Activated CD4-positive, alpha-beta T cell treated with anti-CD3 and anti-CD28 coated beads for 1 hour (primary cell): ENCODE data around the gene PTPN4.
"Not testable (repeated sequence)": the region's sequence is repeated elsewhere in the genome, so short reads cannot be mapped to it uniquely, and the experiment has no call there.

Experiments
- DNase-seq: peaks from one replicate; pipeline ENCODE4 v3.0.0-alpha.2; 2020

The PTPN4 gene

DNA sequence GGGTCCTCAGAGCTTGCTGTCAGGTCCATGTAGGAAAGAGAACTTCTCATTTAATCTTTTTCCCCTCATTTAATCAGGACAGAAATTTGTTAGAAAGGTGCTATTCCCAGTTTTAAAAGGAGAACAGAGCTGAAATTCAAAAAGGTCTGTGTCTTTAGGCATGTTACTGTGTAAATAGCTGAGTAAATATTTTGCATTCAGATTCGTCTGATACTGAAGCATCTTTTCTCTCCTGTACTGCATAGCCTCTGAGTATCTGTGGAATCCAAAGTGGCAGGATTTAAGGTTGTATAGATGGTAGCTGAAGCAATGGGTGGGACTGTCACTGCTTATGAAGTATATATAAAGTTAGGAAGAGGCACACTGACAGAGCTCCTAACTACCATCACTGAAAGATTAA lies 9.0 kb downstream of the PTPN4 start:
- DNase-seq: no peak

DNA sequence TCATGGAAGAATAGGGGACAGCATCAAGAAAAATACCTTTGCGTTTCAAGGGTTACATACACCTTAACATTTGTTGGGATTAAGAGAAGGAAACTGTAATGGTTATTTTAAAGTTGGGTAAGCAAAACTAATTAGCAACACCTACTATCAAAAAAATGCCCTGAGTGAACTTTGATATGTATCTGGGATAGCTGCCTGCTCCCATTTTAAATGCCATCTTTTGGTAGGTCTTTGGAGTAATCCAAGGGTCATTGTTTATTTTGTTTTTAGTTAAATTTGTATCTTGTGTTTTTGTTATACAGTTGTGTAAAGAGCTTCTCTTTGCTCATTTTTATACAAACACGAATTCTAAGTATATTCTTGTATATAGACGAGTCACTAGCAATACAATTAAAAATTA lies 9.9 kb downstream of the PTPN4 start:
- no peak for DNase-seq

DNA sequence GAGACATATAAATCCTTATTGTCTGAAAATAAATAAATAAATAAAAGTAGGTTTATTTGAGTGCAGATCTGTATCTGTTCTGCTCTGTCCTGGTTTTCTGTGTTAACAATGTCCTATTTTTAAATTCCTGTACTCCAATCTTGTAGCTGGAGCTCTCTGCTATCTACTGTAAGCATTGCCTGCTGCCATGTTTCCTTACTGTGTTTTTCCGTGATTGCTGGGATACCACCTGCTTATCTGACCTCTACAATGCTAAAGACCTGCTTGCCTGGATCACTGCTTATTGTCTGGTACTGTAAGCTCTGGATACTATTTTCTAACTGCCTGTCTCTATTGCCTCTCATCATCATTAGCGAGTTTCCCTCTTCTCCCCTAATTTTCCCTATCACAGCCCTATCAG lies 11.6 kb downstream of the PTPN4 start:
- no peak for DNase-seq

DNA sequence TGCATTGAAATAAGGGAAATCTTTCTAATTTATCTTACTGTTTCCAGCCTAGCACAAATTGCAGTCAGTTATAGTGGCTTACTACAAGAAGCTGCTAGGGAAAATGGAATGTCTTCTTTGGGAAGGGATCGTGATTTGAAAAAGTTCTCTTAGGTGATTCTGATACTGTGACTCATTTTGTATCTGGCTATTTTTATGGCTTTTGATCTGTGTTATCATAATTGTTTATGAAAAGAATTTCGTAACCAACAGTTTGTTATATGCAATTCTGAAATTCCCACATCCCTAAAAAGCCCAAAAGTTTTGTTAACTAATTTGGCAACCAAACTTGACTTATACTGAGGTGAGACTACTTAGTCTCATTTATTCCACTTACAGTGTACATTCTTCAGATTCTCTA lies 12.4 kb downstream of the PTPN4 start:
- no peak for DNase-seq

DNA sequence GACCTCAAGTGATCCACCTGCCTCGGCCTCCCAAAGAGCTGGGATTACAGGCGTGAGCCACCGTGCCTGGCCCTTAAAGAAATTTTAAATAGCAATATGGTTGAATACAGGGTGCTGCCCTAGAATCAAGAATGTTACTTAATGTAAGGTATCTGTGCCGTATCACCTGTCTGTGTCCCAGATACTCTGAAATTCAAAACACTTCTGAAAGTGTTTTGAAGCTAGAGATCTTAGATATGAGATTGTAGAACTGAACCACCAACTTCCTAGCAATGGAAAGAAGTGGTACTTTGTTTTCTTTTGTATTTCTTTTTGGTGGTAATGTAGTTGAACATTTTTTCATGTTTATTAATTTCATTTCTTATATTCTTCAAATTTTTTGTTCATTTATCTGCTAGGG lies 13.0 kb downstream of the PTPN4 start:
- no peak for DNase-seq

DNA sequence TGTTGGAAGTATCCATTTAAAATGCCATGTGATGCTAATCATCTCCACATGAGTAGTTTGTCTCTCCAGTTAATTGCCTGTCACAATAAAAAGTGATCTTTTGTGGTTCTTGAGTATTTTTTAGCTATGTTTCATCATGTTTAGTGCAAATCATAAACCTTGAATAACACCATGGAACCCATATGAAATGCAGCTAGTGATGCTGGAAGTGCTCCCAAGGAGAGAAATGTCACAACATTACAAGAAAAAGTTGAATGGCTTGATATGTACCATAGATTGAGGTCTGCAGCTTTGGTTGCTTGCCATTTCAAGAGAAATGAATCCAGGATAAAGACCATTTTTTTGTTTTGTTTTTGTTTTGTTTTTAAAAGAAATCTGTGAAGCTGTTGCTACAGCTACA lies 14.3 kb downstream of the PTPN4 start:
- DNase-seq: no peak

DNA sequence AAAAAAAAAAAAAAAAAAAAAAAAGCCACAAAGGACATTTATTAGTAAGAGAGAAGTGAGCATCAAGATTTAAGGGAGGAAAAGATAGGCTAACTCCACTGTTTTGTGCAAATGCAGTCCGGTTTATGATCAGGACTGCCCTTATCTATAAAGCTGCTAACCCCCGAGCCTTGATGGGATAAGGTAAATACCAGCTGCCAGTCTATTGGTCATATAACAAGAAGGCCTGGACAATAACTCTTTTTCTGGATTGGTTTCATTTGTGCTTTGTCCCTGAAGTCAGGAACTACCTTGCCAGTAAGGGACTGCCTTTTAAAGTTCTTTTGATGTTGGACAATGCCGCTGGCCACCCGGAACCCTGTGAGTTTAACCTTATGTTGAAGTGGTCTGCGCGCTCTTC lies 15.4 kb downstream of the PTPN4 start:
- DNase-seq: no peak

DNA sequence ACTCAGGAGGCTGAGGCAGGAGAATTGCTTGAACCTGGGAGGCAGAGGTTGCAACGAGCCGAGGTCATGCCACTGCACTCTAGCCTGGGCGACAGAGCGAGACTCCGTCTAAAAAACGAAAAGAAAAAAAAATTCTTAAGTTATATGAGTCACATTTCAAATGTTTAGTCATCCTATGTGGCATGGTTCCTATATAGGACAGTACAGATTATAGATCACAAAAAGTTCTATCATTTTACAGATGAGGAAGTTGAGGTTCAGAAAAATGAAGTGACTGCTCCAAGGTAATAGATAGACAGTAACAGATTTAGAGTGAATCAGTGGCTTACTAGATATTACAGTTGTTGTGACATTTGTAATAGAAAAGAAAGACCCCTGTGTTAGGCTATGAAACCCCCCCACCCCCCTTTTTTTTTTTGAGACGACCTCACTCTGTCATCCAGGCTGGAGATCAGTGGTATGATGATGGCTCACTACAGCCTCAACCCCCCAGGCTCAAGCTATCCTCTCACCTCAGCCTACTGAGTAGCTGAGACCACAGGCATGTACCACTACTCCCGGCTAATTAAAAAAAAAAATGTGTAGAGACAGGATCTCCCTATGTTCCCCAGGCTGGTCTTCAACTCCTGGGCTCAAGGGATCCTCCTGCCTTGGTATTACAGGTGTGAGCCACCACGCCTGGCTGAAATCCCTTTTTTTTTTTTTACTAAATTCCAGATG lies 22.7 kb downstream of the PTPN4 start:
- DNase-seq: no peak

DNA sequence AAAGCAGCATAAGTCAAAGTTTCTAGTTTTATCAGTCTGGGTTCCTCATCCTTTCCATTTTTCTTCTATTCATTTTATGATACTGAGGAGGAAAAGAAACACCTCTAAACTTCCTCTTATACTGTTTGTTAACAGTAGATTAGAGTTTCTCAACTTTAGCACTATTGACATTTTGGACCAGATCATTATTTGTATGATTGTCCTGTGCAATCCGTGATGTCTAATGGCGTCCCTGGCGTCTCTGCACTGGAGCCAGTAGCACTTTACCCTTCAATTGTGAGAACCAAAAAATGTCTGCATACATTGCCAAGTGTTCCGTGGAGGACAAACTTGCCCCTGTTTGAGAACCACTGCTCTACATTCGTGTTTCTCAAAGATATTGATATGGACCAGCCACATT lies 25.2 kb downstream of the PTPN4 start:
- no peak for DNase-seq

DNA sequence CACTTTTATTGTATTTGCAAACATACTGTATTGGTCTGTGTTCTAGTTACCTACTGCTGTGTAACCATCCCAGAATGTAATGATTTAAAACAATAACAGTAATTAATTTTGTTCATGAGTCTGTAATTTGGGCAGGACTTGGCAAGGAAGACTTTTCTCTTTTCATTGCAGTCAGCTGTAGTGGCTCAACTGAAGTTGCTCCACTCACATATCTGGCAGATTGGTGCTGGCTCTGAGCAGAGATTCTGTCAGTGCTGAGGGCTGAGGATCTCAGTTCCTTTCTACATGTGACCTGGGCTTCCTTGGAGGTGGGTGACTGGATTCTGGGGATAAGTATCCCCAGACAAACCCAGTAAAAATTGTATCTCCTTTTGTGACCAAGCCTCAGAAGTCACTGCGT lies 26.6 kb downstream of the PTPN4 start:
- no peak for DNase-seq

DNA sequence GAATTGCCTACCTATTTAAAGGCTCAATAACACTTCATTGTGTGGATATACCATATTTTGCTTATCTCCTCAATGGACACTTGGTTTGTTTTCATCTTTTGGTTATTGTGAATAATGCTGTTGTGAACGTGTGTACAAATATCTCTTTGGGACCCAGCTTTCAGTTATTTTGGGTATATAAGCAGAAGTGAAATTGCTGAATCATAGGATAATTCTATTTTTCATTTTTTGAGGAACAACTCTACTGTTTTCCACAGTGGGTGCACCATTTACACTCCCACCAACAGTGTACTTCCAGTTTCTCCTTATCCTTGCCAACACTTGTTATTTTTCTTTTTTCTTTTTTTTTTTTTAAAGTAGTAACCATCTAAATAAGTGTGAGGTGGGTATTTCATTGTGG lies 29.0 kb downstream of the PTPN4 start:
- DNase-seq: no peak

DNA sequence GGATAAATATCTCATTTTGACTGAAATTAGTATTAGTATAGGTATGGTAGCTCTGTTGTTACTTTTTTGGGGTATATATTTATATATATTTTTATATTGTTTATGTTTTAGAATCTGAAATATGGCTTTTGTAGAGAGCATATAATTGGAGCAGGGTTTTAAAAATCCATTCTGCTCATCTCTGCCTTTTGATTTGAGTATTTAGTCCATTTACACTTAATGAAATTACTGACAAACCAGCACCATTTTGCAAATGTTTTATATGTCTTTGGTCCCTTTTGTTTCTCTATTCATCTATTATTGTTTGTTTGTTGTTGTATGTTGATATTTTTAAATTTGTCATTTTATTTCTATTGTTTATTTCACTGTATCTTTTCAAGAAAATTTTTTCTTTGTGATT lies 30.7 kb downstream of the PTPN4 start:
- DNase-seq: no peak

DNA sequence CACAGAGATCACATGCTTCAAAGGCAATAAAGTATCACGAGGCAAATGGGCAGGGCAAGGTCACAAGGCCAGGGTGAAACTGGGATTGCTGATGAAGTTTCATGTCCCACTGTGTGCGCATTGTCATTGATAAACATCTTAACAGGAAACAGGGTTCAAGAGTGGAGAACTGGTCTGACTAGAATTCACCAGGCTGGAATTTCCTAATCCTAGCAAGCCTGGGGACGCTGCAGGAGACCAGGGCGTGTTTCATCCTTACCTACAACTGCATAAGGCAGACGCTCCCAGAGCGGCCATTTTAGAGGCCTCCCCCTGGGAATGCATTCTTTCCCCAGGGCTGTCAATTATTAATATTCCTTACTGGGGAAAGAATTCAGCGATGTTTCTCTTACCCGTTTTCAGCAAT lies 33.2 kb downstream of the PTPN4 start:
- DNase-seq: no peak

DNA sequence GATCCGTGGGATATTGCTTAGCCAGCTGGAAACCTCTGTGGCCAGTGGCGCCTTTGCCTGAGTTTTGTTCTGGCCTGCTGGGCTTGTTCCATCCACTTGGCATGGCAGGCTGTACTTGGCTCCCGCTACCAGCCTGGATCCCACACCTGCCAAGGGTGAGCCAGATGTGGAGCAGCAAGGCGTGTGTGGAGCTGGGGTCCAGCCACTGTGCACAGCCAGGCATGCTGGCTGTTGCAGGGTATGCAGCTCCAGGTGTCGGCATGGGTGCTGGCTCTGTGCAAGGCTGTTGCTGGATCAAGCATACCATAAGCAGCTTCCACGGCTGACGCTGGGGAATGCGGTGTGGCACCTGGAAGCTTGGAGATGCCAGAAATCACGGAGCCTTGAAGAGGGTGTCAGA lies 34.5 kb downstream of the PTPN4 start:
- no peak for DNase-seq

DNA sequence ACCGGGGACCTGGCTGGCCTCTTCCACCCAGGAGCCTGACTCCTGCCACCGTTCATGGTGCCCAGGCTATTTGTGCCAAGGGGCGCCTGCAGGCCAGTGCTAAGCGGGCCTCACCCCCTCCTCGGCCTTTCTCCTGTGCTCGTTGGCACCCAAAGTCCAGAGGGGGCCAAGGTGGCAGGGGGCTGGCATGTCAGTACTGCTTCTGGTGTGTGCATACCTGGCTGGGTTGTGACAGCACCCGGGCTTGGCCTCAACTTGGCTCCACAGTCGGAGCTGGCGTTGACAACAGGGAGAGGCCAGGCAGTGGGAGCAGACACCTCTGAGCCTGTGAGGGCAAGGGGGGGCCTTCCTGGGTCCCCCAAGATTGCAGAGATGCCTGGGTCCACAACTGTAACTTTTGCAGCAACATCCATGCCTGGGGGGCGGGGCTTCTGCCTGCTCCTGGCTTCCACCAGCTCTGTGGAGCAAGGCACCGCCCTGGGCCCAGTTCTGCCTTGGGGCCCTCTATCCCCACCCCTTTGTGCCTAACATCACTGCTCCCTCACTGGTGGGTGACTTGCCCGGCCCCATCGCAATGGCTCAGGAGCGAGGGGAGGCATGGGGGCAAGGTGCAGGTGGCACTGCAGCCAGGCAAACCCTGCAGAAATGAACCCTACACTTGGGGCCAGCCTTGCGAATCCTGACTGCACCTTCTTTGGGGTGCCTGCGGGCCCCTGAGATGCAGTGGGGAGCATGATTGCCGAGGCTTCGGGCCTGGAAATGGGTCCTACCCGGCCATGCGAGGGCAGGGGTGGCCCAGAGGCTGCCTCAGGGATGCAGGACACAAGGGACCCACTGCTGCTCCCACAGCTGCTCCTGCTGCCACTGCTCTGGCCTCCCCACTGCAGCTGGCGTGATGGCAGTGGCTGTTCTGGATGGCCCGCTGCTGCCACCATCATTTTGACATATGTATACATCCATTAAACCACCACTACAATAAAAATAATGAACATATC lies 35.9 kb downstream of the PTPN4 start:
- DNase-seq: no peak

DNA sequence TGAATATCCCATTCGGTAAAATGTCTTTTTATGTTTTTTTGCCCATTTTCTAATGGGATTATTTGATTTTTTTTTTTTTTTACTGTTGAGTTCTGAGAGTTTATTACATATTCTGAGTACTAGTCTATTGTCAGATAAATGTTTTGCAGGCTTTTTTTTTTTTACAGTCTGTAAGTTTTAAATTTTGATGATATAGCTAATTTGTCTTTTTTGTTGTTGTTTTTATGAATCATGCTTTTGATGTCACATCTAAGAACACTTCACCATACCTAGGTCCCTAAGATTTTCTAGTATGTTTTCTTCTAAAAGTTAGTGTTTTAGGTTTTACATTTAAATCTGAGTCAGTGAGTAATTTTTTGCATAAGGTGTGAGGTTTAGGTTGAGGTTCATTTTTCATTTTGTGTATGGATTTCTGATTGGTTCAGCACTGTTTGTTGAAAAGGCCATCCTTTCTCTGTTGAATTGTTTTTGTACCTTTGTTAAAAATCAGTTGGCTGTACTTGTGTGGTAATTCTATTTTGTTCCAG lies 40.7 kb downstream of the PTPN4 start:
- no peak for DNase-seq

DNA sequence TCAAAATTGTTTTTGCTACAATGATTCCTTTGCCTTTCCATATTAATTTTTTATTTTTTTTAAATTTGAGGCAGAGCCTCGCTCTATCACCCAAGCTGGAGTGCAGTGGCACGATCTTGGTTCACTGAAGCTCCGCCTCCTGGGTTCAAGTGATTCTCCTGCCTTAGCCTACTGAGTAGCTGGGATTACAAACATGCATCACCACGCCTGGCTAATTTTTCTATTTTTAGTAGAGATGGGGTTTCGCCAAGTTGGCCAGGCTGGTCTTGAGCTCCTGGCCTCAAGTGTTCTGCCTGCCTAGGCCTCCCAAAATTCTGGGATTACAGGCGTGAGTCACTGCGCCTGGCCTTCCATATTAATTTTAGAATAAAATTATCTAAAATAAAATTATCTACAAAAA lies 41.3 kb downstream of the PTPN4 start:
- DNase-seq: no peak

DNA sequence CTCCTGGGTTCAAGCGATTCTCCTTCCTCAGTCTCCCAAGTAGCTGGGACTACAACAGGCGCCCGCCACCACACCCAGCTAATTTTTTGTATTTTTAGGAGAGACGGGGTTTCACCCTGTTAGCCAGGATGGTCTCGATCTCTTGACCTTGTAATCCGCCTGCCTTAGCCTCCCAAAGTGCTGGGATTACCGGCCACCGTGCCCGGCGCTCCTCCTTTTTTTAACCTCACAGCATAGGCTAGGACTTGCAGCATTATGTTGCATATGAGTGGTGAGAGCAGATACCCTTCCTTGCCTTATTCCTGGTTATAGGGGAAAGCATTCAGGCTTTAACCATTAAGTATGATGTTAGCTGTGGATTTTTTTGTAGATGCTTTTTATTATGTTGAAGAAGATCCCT lies 42.3 kb downstream of the PTPN4 start:
- DNase-seq: not testable (repeated sequence)

DNA sequence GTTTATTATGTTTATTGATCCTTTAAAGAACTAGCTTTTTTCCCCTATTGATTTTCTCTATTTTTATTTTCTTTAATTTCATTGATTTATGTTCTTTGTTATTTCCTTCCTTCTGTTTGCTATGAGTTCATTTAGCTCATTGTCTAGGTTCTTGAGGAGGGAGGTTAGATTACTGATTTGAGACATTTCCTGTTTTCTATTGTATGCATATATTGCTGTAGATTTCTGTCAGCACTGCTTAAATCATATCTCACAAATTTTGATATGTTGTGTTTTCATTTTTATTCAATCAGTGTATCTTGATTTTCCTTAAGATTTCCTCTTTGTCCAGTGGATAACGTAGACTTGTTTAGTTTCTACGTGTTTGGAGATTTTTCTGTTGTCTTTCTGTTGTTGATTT lies 43.4 kb downstream of the PTPN4 start:
- DNase-seq: no peak

DNA sequence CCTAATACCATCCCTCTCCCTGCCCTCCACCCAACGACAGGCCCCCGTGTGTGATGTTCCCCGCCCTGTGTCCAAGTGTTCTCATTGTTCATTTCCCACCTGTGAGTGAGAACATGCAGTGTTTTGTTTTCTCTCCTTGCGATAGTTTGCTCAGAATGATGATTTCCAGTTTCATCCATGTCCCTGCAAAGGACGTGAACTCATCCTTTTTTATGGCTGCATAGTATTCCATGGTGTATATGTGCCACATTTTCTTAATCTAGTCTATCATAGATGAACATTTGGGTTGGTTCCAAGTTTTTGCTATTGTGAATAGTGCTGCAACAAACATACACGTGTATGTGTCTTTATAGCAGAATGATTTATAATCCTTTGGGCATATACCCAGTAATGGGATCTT lies 44.7 kb downstream of the PTPN4 start:
- DNase-seq: not testable (repeated sequence)

DNA sequence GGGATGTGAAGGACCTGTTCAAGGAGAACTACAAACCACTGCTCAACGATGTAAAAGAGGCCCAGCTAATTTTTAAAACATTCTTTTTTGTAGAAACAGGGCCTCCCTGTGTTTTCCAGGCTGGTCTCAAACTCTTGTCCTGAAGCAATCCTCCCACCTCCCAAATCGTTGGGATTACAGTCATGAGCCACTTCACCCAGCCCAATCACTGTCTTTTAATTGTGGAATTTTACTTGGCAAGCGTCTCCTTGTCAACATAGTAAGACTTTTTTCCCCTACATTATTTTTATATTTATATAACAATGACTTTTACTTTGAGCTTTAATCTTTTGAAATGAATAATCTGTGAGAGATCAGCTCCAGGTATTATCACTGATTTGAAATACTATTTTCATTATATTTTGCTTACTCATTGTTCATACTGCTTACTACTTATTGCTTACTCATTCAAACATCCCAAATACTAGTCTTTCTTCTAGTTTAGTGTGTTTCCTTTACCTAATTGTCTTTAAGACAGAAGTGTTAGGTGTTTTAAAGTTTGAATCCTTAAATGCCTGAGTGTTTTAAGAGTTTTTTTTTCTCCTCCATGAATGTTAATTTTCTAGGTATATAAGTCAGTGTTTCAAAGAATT lies 48.9 kb downstream of the PTPN4 start:
- no peak for DNase-seq

DNA sequence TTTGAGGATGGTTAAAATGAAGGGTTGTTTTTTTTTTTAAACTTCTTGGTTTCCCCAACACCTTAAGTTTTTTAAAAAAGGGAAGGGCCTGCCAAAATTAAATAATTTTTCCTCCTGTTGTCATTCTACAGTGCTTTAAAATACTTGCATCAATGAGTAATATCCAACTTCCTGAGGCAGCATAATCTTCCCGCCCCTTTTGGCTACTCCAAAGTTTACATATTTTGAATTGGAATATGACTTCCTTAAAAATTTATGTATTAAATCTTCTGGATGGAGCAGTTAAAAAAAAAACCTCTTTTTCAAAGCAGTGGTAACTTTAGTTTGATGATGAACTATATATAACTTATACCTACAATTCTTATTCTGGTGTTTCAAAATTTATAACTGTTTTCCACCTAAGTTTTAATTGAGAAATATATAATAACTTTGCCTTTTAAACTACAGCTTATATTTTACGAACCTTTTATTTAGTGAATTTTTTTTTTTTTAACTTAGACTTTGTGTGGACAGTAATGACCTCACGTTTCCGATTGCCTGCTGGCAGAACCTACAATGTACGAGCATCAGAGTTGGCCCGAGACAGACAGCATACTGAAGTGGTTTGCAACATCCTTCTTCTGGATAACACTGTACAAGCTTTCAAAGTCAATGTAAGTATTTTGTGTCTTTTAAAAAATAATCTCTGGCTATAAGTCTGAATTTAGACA lies 49.8 kb downstream of the PTPN4 start:
- DNase-seq: no peak

DNA sequence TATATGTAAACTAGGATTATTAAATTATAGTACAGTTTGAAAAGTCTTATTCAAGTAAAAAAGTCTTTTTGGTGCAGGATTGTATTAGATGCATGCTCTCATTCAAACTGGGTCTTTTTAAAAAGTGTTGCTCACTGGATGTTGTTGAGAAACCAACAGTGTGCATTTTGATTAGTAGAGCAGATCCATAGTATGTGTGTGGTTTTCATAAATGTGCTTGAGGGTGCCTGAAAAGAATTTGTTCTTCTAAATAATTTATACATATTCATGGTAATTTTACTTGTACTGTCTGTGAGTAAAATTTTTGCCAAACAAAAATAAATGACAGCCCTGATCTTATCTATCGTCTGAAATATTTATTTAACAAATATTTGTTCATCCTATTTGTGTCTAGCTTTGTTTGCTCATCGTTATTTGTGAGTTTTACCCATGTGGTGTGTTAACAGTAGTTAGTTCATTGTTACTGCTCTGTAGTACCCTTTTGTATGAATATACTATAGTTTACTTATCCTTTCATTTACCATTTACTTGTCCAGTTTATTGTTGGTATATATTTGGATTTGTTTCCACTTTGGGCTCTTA lies 50.4 kb downstream of the PTPN4 start:
- no peak for DNase-seq
